Hematopoietic multipotent progenitor cell (in vitro differentiated cells): ENCODE results near the gene PXDC1. TPM values are rescaled to one million over a fixed set of nuclear protein-coding genes. Genes with fewer than 3 reads are reported as not detected.

ENCODE experiments used
- DNase-seq, 3 donors: peaks; one replicate each; pipeline ENCODE4 v3.0.0-alpha.2; 2011 to 2015; ENCODE audit warnings: low read depth in 2 of 3, low spot score in 2 of 3
- total RNA-seq: library from RNA; depleted of rRNA; stranded (reverse); fragments of >200 nt; gene quantifications from one replicate; pipeline ENCODE4 v1.2.3, GENCODE V29; 2012

PXDC1 gene
- total RNA-seq, 1 donor: 7.3 TPM

GRCh38 chr6:3719462-3720308 is 31.8 kb downstream of the PXDC1 start:
- no peak for DNase-seq

GRCh38 chr6:3718407-3718806 is 33.1 kb downstream of the PXDC1 start:
- peak in 2 of 3 donors; percentile 7 to 18 for DNase-seq

GRCh38 chr6:3715285-3715684 is 36.2 kb downstream of the PXDC1 start:
- no peak for DNase-seq

- no peak for DNase-seq
Observed at GRCh38 chr6:3714768-3715167, 36.7 kb downstream of the PXDC1 start.

- DNase-seq: no peak
Observed at GRCh38 chr6:3714111-3714510, 37.4 kb downstream of the PXDC1 start.

GRCh38 chr6:3712827-3713665 is 38.5 kb downstream of the PXDC1 start:
- DNase-seq: no peak

GRCh38 chr6:3711776-3712175 is 39.7 kb downstream of the PXDC1 start:
- DNase-seq: no peak

- no peak for DNase-seq
Observed at GRCh38 chr6:3710403-3710802, 41.1 kb downstream of the PXDC1 start.

GRCh38 chr6:3708540-3708939 is 43.0 kb downstream of the PXDC1 start:
- no peak for DNase-seq

- DNase-seq: no peak
Observed at GRCh38 chr6:3707751-3708412, 43.6 kb downstream of the PXDC1 start.

- DNase-seq: no peak
Observed at GRCh38 chr6:3707024-3707423, 44.5 kb downstream of the PXDC1 start.

- DNase-seq: no peak
Observed at GRCh38 chr6:3706547-3706946, 45.0 kb downstream of the PXDC1 start.

GRCh38 chr6:3701631-3702030 is 49.9 kb downstream of the PXDC1 start:
- DNase-seq: no peak

- no peak for DNase-seq
Observed at GRCh38 chr6:3699231-3699630, 52.3 kb downstream of the PXDC1 start.

- DNase-seq: no peak
Observed at GRCh38 chr6:3698021-3698420, 53.5 kb downstream of the PXDC1 start.

GRCh38 chr6:3697609-3698008 is 53.9 kb downstream of the PXDC1 start:
- no peak for DNase-seq

GRCh38 chr6:3696525-3697088 is 54.9 kb downstream of the PXDC1 start:
- DNase-seq: no peak

- DNase-seq: no peak
Observed at GRCh38 chr6:3695065-3695817, 56.3 kb downstream of the PXDC1 start.

- DNase-seq: no peak
Observed at GRCh38 chr6:3693831-3694230, 57.7 kb downstream of the PXDC1 start.

GRCh38 chr6:3690506-3690905 is 61.0 kb downstream of the PXDC1 start:
- DNase-seq: no peak
